ENCODE data around the gene ETV3. TPM values are rescaled to one million over a fixed set of nuclear protein-coding genes. Genes with fewer than 3 reads are reported as not detected.

The ETV3 gene
- total and polyA plus RNA-seq, 2 of the 4 experiments (the other 2 are of a cell fraction), result 6.4 to 14.7 TPM

- ChIA-PET POLR2A (ENCODE audit: unreplicated experiment) (no interaction called here), CTCF (no interaction called here)
- Histone ChIP-seq H4K20me1 (ENCODE audit: insufficient read depth, low read length) (no peaks in the 10 kb centered on the region), H2AK5ac (ENCODE audit: low read depth, low read length) (no peak overlapping the region), H4K8ac (ENCODE audit: low read depth in 2 of 2, low read length in 2 of 2) (no peak overlapping the region), H3K9me1 (ENCODE audit: insufficient read depth, low read length) (no peaks in the 10 kb centered on the region), H2BK15ac (ENCODE audit: low read depth, low read length) (no peak overlapping the region), H3K36me3 (ENCODE audit: control insufficient read depth, insufficient read depth, low read length) (no peaks in the 10 kb centered on the region), H2BK20ac (ENCODE audit: low read depth, low read length) (no peak overlapping the region), H2BK120ac (ENCODE audit: low read depth, low read length) (no peak overlapping the region), H2AFZ (replicated peaks; ENCODE audit: low read length, poor library complexity) (no peak overlapping the region), H3K79me1 (ENCODE audit: low read depth in 1 of 2, low read length in 2 of 2) (no peaks in the 10 kb centered on the region), H2AK9ac (replicated peaks; ENCODE audit: low read depth, low read length, poor library complexity) (no peak overlapping the region), H2BK5ac (ENCODE audit: low read depth, low read length, poor library complexity, severe bottlenecking) (no peak overlapping the region), H3K23ac (ENCODE audit: low read depth, low read length) (no peak overlapping the region), H4K5ac (ENCODE audit: low read depth, low read length) (no peak overlapping the region), H3K27me3 (ENCODE audit: control insufficient read depth, insufficient read depth, low read length) (peaks cover 39% of the 10 kb centered on the region), H3K4ac (ENCODE audit: low read depth, low read length) (no peak overlapping the region), H3K14ac (replicated peaks; ENCODE audit: low read depth, low read length) (no peak overlapping the region), H3K9me3 (ENCODE audit: control insufficient read depth, insufficient read depth, low read length) (no peaks in the 10 kb centered on the region), H3K18ac (ENCODE audit: low read depth, low read length) (no peak overlapping the region), H3K56ac (ENCODE audit: extremely low read depth, insufficient read depth, low read length) (no peak overlapping the region), H3K4me2 (ENCODE audit: low read depth, low read length) (no peak overlapping the region), H4K91ac (ENCODE audit: insufficient read depth, low read depth, low read length) (no peak overlapping the region), H3K9ac (ENCODE audit: low read depth, low read length) (no peak overlapping the region), H3K27ac (ENCODE audit: insufficient read depth, low read length) (no peak overlapping the region), H3K4me3 (ENCODE audit: insufficient read depth, low read depth, low read length) (no peak overlapping the region), H3K4me1 (ENCODE audit: control insufficient read depth, insufficient read depth, low read length) (no peaks in the 10 kb centered on the region)
- intact Hi-C loops (cut with micrococcal nuclease) (no loop called here), dilution Hi-C loops (cut with HindIII; ENCODE audit: low sequenced_read_pairs, unreplicated experiment) (no loop called here), in situ Hi-C loops (cut with MboI; ENCODE audit: low sequenced_read_pairs) (no loop called here)
- 40% methylated on average over 1 of the region's 3 CpGs; no CpG with 5 or more reads in 1 of the 2 experiments for WGBS, 2 experiments (ENCODE audit: extremely low coverage in 2 of 2, insufficient read length in 1 of 2)
- no TSS peak for BruUV-seq (replicated peaks)
- ATAC-seq (ENCODE audit: low read depth) (no peak), DNase-seq (no peak)
- TF ChIP-seq CTCF (conservative IDR thresholded peaks at IDR 0.05; ENCODE audit: low read depth, low read length), result no peak
Observed at GRCh38 chr1:157178490-157178889, 40.3 kb upstream of the ETV3 start.
